ENCODE results near the gene CHADL.
A peak's percentile ranks its signal among the peaks of the same experiment; 100 is the strongest.

CHADL gene, protein sequence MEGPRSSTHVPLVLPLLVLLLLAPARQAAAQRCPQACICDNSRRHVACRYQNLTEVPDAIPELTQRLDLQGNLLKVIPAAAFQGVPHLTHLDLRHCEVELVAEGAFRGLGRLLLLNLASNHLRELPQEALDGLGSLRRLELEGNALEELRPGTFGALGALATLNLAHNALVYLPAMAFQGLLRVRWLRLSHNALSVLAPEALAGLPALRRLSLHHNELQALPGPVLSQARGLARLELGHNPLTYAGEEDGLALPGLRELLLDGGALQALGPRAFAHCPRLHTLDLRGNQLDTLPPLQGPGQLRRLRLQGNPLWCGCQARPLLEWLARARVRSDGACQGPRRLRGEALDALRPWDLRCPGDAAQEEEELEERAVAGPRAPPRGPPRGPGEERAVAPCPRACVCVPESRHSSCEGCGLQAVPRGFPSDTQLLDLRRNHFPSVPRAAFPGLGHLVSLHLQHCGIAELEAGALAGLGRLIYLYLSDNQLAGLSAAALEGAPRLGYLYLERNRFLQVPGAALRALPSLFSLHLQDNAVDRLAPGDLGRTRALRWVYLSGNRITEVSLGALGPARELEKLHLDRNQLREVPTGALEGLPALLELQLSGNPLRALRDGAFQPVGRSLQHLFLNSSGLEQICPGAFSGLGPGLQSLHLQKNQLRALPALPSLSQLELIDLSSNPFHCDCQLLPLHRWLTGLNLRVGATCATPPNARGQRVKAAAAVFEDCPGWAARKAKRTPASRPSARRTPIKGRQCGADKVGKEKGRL

GRCh38 chr22:41240377-41241132 is at the start of gene CHADL:
CHADL (minus strand) TSS chr22:41240931; CDS start chr22:41240881, 50 bp downstream.
- no peak within 1 kb of the TSS for H3K9ac ChIP-seq (ENCODE audit: low read depth, low read length, poor library complexity, severe bottlenecking)
- H3K4me3 ChIP-seq (ENCODE audit: low read length, poor library complexity, severe bottlenecking): no peak within 1 kb of the TSS
- no peaks in the 10 kb centered on the region for H3K9me2 ChIP-seq (replicated peaks; ENCODE audit: low read depth, low read length)
- no peaks in the 10 kb centered on the region for H3K9me3 ChIP-seq (ENCODE audit: insufficient read depth, low read depth, low read length)
- H3F3A ChIP-seq (ENCODE audit: low read depth): no peaks in the 10 kb centered on the region; the same call in 1 of the 2 replicates
- TF ChIP-seq EZH2phosphoT487 (IDR thresholded peaks at IDR 0.05; ENCODE audit: borderline replicate concordance): no peak
- TF ChIP-seq CTCF (conservative IDR thresholded peaks at IDR 0.05; ENCODE audit: low read length): no peak
- no peaks in the 10 kb centered on the region for H4K20me1 ChIP-seq (ENCODE audit: insufficient read depth, low read length, poor library complexity, severe bottlenecking)
- peaks cover 3% of the 10 kb centered on the region; the same call in 1 of the 2 replicates for H3K36me3 ChIP-seq (ENCODE audit: insufficient read depth, low read length)
- H3K4me1 ChIP-seq (ENCODE audit: insufficient read depth, low read length, poor library complexity, severe bottlenecking): no peaks in the 10 kb centered on the region
- H2AFZ ChIP-seq (ENCODE audit: low read length): no peak within 1 kb of the TSS
- no peak within 1 kb of the TSS for H3K4me2 ChIP-seq (ENCODE audit: low read depth, low read length, poor library complexity, severe bottlenecking)
- H3K27me3 ChIP-seq (ENCODE audit: insufficient read depth, low read length, poor library complexity, severe bottlenecking): no peaks in the 10 kb centered on the region
- no peaks in the 10 kb centered on the region for H3K79me2 ChIP-seq (ENCODE audit: insufficient read depth, low read length)

DNA sequence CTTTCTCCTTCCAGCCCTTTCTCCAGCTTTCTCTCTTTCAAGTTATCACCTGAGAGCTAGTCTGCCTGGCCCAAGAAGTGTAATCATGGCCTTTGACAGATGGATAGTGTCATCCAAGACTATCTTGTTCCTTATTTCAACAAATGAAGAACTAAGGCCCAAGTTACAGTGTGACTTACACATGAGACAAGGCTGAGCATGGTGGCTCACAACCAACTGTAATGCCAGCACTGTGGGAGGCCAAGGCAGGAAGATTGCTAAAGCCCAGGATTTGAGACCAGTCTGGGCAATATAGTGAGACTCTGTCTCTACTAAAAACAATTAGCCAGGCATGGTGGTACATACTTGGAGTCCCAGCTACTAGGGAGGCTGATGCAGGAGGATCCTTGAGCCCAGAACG is 48.9 kb upstream of the CHADL start:
- Histone ChIP-seq H3K9me3 (ENCODE audit: insufficient read depth, low read depth, low read length) (no peaks in the 10 kb centered on the region), H3K9ac (ENCODE audit: low read depth, low read length, poor library complexity, severe bottlenecking) (no peak overlapping the region), H3F3A (ENCODE audit: low read depth) (no peaks in the 10 kb centered on the region), H3K79me2 (ENCODE audit: insufficient read depth, low read length) (peaks cover 12% of the 10 kb centered on the region), H3K27me3 (ENCODE audit: insufficient read depth, low read length, poor library complexity, severe bottlenecking) (no peaks in the 10 kb centered on the region), H2AFZ (ENCODE audit: low read length) (no peak overlapping the region), H3K36me3 (ENCODE audit: insufficient read depth, low read length) (no peaks in the 10 kb centered on the region), H3K9me2 (replicated peaks; ENCODE audit: low read depth, low read length) (no peaks in the 10 kb centered on the region), H3K4me1 (ENCODE audit: insufficient read depth, low read length, poor library complexity, severe bottlenecking) (peaks cover 13% of the 10 kb centered on the region), H3K4me3 (ENCODE audit: low read length, poor library complexity, severe bottlenecking) (no peak overlapping the region), H4K20me1 (ENCODE audit: insufficient read depth, low read length, poor library complexity, severe bottlenecking) (peaks cover 8% of the 10 kb centered on the region), H3K4me2 (ENCODE audit: low read depth, low read length, poor library complexity, severe bottlenecking) (no peak overlapping the region)
- TF ChIP-seq CTCF (conservative IDR thresholded peaks at IDR 0.05; ENCODE audit: low read length) (no peak), EZH2phosphoT487 (IDR thresholded peaks at IDR 0.05; ENCODE audit: borderline replicate concordance) (no peak)

DNA sequence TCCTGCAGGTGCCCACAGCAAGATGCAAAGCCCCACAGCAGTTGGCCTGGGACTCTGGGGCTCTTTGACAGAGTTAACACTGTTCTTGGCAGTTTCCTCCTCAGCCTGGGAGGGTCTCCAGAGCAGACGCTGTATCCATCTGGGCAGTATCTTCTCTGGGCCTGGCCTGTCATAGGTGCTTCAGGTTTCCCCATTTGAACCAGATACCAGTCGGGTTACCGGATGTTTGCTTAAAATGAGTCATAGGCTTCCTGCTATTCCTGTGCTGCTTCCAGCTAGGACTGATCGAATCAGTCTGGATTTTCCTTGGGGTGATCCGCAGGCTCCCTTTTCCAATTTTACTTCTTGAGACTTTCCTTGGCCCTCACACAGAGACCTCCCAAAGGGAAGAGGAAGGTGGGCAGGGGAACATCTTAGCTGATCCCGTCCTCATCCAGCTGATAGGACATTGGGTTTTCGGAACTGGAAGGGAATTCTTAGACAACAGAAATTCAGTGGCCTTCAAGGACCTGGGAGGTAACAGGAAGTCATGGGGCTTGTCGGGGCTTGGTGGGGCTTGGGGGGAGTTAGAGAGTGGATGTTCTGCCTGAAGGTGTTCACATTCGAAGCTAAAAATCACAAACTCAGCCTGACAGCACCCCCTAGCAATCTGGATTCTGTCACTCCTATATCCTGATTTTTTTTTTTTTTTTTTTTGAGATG is 47.7 kb upstream of the CHADL start:
- Histone ChIP-seq H3K9me3 (ENCODE audit: insufficient read depth, low read depth, low read length) (no peaks in the 10 kb centered on the region), H3K27me3 (ENCODE audit: insufficient read depth, low read length, poor library complexity, severe bottlenecking) (no peaks in the 10 kb centered on the region), H3K4me3 (ENCODE audit: low read length, poor library complexity, severe bottlenecking) (no peak overlapping the region), H3K79me2 (ENCODE audit: insufficient read depth, low read length) (peaks cover 23% of the 10 kb centered on the region), H3F3A (ENCODE audit: low read depth) (no peaks in the 10 kb centered on the region), H3K4me2 (ENCODE audit: low read depth, low read length, poor library complexity, severe bottlenecking) (no peak overlapping the region), H3K9ac (ENCODE audit: low read depth, low read length, poor library complexity, severe bottlenecking) (peak overlapping the region; percentile 25), H4K20me1 (ENCODE audit: insufficient read depth, low read length, poor library complexity, severe bottlenecking) (peaks cover 12% of the 10 kb centered on the region), H3K36me3 (ENCODE audit: insufficient read depth, low read length) (no peaks in the 10 kb centered on the region), H3K9me2 (replicated peaks; ENCODE audit: low read depth, low read length) (no peaks in the 10 kb centered on the region), H3K4me1 (ENCODE audit: insufficient read depth, low read length, poor library complexity, severe bottlenecking) (peaks cover 23% of the 10 kb centered on the region), H2AFZ (ENCODE audit: low read length) (no peak overlapping the region; the same call in 1 of the 2 replicates)
- TF ChIP-seq EZH2phosphoT487 (IDR thresholded peaks at IDR 0.05; ENCODE audit: borderline replicate concordance) (no peak), CTCF (conservative IDR thresholded peaks at IDR 0.05; ENCODE audit: low read length) (no peak)
